NT2/D1 (cell line): ENCODE results near the gene OGDHL.

Experiments
- SUZ12 ChIP-seq: IDR thresholded peaks from 2 replicates; pipeline ENCODE4 v1.6.1; 2011; ENCODE audit not compliant: insufficient read length, insufficient read depth; ENCODE audit errors: extremely low read depth
- YY1 ChIP-seq: IDR thresholded peaks from 2 replicates; pipeline ENCODE4 v1.6.1; 2011; ENCODE audit not compliant: insufficient read length, insufficient read depth

DNA sequence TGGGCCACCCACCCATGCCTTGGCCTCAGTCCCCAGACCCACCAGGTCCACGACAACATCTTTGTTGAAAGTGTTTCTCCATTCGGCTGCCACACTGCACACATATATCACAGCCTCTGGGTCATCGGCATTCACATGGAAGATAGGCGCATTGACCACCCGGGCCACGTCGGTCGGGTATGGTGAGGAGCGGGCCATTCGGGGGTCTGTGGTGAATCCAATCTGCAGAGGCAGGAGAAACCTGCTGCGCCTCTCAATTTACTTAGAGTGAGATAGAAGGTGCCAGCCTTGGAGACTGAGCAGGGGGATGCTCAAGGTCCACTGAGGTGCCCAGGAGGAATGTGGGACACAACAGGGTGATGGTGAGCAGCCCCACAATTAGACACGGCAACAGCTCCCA is 16.4 kb downstream of the OGDHL start:
- no peak for TF ChIP-seq YY1
- no peak for TF ChIP-seq SUZ12
